Stimulated activated CD4-positive, alpha-beta T cell treated with anti-CD3 and anti-CD28 coated beads, Interleukin-2, amount 100 ng/mL, for 4 hours (primary cell): Measurements from ENCODE around the gene RNF112.
"Not testable (repeated sequence)": the region's sequence is repeated elsewhere in the genome, so short reads cannot be mapped to it uniquely, and the experiment has no call there.

Experiments
- DNase-seq: peaks from one replicate; pipeline ENCODE4 v3.0.0-alpha.2; 2020; ENCODE audit warnings: low read depth

The RNF112 gene

DNA sequence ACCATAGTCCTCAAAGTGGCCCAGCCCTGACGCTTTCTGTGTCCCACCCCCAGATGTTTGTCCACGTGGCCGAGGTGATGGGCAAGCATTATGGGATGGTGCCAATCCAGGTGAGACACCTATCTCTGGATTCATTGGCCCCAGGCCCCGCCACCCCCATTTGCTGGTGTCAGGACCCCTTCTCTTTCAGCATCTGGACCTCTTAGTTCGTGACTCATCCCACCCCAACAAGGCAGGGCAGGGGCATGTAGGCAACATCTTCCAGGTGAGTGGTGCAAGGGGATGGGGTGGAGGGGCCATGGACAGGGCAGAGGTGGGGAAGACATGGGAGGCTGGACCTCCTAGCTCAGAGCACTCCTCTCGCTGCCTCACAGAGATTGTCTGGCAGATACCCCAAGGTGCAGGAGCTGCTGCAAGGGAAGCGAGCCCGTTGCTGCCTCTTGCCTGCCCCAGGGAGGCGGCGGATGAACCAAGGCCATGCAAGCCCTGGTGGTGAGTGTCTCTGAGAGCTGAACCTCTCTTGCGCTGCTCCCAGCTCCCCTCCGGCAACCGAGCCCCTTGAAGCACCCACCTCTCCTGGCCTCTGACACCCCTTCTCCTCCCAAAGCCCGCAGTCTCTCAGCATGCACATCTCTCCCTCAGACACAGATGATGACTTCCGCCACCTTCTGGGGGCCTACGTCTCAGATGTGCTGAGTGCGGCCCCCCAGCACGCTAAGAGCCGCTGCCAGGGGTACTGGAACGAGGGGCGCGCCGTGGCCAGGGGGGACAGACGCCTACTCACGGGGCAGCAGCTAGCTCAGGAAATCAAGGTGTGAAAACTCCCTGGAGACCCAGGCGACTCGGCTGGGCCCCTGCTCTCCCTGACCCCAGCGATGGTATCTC lies 3.6 kb downstream of the RNF112 start:
- DNase-seq = no peak

- no peak for DNase-seq
These were observed 4.3 kb downstream of the RNF112 start for GRCh38 chr17:19415311-19415710.

DNA sequence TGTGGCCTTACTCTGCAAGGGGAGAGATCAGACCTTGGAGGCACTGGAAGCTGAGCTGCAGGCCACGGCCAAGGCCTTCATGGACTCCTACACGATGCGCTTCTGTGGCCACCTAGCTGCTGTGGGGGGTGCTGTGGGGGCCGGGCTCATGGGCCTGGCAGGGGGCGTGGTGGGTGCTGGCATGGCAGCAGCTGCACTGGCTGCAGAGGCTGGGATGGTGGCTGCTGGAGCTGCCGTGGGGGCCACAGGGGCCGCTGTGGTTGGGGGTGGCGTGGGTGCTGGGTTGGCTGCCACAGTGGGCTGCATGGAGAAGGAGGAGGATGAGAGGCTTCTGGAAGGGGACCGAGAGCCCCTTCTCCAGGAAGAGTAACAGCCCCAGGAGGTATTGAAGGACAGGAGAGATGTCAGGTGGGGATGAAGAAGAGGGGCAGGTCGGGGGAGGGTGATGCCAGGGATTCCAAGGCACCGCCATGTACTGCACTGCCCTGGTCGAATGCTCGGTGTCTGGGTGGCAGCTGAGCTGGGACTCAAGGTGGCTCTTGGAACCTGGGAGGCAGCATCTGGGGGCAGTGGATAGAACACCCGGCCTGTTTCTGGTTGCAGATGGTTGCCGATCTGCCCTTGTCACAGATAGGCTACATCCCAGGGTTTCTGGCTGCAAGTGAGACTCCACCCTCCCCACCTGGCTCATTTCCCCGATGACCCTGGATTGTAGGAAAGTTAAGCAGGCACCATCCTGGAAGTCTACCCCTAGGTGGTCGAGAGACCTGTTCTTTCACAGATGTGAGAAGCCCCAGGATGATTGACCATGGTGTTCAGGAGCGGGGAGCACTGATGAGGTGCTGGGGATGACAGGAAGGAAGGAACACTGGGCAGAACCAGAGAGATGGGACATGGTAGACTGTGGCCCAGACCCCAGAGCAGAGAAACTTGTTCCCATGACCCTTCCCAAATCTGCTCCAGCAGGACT lies 5.1 kb downstream of the RNF112 start:
- DNase-seq = no peak

DNA sequence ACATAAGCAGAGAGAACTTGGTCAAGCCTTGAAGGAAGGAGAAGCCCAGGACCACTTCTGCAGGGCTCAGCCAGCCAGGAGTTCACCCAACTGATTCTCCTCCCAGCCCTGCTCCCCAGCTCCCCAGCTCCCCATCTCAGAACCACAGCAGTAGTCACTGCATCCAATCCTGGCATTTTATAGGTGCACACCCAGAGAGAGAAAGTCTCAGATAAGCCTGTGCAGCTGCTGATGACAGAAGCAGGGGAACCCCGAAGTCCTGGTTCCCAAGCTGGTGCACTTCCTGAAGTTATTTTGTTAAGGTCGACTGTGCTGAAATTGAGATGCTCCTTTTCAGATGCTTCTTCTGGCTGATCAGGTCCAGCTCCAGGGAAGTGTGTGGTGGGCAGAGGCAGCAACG lies 6.6 kb downstream of the RNF112 start:
- no peak for DNase-seq

DNA sequence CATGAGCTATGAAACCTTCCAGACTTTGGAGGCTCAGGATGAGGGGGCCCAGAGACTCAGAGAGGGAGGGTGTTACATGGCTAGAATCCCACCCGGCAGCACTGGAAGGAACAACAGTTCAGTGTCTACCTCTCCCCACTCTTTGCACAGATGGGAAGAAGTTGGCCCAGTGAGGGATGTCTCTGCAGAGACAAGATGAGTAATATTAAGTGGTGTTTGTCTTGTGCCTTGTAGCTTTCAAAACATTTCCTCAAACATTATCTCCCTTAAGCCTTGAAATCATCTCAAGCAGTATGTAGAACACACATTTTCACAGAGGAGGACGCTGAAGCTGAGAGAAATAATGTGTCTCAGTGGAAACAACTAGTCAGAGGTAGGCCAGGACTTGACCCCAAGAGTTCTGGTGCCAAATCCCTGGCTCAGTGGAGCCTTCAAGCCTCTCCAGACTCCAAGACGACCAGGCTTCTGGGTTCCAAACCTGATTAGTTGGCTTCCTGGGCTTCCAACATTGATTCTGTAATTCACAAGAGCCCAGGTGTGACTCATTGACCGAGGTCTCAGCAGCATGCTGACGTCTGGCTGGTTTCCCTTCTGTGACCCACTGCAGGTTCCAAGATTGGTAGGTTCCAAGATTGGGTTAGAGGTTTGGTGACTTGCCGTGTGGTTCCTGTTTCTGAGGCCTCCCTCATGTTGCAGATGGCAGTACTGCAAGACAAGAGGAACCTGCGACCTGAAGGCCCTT lies 7.4 kb downstream of the RNF112 start:
- DNase-seq = no peak

- DNase-seq = no peak
These were observed 10.2 kb downstream of the RNF112 start for GRCh38 chr17:19421219-19421618.

DNA sequence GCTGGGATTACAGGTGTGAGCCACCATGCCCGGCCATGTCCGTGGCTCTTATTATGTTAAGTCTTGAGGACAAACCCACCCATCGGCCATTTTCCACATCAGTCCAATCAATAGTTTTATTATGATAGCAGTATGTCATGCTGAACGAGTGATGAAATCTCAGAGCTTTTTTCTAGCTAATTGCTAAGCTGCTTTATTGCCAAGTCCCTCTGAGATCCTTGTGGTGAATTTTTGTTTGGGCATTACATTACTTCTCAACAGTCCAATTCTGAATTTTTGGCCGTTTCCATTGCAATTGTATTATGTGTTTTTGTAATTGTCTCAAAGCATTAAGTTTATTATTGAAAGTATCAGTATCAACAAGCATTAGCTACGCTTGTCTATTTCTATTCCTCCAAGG lies 10.9 kb downstream of the RNF112 start:
- no peak for DNase-seq

GRCh38 chr17:19424934-19425868 lies 14.2 kb downstream of the RNF112 start:
- DNase-seq = no peak

GRCh38 chr17:19426631-19427030 lies 15.6 kb downstream of the RNF112 start:
- DNase-seq = no peak

- DNase-seq = no peak
These were observed 20.7 kb downstream of the RNF112 start for GRCh38 chr17:19431691-19432090.

- DNase-seq = no peak
These were observed 22.2 kb downstream of the RNF112 start for GRCh38 chr17:19433255-19433654.

DNA sequence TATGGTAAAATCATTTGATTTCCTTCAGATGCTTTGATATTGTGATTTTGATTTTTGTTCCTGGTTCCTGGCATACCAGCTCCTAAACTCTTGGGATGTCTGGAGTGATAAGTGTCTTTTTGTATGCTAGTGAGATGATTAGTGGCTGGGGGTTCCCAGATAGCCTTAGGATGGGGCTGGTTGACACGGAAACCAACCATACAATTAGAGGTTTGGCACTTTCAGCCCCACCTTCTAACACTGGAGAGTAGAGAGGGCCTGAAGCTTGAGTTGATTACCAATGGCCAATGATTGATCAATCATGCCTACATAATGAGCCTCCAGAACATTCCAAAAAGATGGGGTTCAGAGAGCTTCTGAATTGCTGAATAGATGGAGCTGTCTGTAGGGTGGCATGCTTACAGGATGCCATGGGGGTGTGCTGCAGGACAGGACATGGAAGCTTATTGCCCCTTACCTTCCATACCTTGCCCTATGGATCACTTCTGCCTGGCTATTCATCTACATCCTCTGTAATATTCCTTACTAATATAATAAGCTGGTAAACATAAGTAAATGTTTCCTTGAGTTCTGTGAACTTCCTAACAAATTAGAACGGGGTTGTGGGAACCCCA lies 22.8 kb downstream of the RNF112 start:
- no peak for DNase-seq

GRCh38 chr17:19440421-19440820 lies 29.4 kb downstream of the RNF112 start:
- no peak for DNase-seq

DNA sequence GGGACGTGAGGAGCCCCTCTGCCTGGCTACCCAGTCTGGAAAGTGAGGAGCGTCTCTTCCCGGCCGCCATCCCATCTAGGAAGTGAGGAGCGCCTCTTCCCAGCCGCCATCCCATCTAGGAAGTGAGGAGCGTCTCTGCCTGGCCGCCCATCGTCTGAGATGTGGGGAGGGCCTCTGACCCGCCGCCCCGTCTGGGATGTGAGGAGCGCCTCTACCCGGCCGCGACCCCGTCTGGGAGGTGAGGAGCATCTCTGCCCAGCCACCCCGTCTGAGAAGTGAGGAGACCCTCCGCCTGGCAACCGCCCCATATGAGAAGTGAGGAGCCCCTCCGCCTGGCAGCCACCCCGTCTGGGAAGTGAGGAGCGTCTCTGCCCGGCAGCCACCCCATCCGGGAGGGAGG lies 30.3 kb downstream of the RNF112 start:
- DNase-seq = not testable (repeated sequence)

DNA sequence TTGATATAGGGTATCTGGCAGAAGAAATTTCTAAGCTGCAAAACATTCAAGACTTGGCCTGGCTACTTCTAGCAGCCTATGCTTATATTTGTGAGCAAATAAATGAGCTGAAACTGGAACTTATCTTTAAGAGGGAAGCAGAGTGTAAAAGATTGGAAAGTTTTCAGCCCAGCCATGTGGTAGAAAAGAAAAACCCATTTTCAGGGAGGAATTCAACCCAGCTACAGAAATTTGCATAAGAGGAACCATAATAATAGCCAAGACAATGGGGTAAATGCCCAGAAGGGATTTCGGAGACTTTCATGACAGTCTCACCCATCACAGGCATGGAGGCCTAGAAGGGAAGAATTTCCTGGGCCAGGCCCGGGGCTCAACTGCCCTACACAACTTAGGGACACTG lies 31.7 kb downstream of the RNF112 start:
- no peak for DNase-seq

DNA sequence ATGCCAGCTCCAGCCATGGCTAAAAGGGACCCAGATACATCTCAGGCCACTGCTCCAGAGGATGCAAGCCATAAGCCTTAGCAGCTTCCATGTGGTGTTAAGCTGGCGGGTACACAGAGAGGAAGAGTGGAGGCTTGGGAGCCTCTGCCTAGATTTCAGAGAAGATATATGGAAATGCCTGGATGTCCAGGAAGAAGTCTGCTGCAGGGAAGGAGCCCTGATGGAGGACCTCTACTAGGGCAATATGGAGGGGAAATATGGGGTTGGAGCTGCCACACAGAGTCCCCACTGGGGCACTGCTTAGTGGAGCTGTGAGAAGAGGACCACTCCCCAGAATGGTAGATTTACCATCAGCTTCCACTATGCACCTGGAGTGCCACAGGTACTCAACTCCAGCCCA lies 32.1 kb downstream of the RNF112 start:
- no peak for DNase-seq

DNA sequence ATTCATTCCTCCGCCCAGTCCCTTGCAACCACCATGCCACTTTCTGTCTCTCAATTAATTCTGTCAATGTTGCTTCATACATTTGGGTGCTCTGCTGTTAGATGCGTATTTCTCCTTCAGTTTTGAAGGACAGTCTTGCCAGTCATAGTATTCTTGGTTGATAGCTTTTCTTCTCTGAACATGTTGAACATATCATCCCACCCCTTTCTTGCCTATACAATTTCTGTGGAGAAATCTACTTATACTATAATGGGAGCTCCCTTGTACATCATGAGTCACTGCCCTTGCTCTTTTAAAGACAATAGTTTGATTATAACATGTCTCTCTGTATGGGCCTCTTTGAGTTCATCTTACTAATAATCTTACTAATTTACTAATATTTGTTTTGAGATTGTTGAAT lies 34.1 kb downstream of the RNF112 start:
- DNase-seq = no peak

- not testable (repeated sequence) for DNase-seq
These were observed 35.5 kb downstream of the RNF112 start for GRCh38 chr17:19446577-19446976.

DNA sequence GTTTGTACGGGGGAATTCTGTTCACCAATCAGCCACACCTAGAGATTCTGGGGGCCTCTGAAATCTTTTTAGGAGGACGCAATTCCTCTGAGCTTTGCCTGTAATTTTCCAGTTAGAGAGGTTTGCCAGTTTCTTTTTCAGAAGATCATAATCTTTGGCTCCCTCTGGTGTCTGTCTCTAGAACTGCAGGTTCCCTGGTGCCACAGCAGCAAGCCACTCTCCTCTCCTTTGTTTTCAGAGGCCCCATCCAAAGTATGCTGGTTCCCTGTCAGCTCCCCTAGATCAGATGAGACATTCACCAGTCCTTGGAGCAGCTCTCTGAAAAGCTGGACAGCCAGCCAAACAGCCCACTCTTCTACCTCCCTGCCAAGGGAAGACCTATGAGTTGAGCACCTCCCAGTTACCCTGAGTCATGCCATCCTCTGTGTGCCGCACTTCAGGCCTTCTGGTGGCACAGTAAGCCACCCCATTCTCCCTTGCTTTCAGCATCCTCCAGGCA lies 36.1 kb downstream of the RNF112 start:
- DNase-seq = peak; percentile 58
